HCT116 (cell line): ENCODE results near the gene TMEM175.

Experiments used
- CTCF ChIP-seq, 3 experiments: fragments of 200-600 bp in 1 of 3; sonication (generic) in 1 of 3; IDR thresholded peaks in 2 of 3; conservative IDR thresholded peaks in 1 of 3; 2 replicates each; pipeline ENCODE4 v1.5.1; 2012 to 2017; ENCODE audit warnings: low read depth in 2 of 3, low read length in 2 of 3, antibody characterized with exemption in 1 of 3, borderline replicate concordance in 1 of 3, control low read depth in 1 of 3, mild to moderate bottlenecking in 1 of 3, mixed read lengths in 1 of 3, mixed run types in 1 of 3, moderate library complexity in 1 of 3; ENCODE audit not compliant: insufficient read depth in 1 of 3
- FOSL1 ChIP-seq: IDR thresholded peaks from 2 replicates; pipeline ENCODE4 v1.6.1; 2012; ENCODE audit warnings: low read depth
- POLR2A ChIP-seq: IDR thresholded peaks from 2 replicates; pipeline ENCODE4 v1.7.0; 2011; ENCODE audit warnings: borderline replicate concordance; ENCODE audit not compliant: insufficient read depth, insufficient read length; ENCODE audit errors: extremely low read depth
- POLR2AphosphoS5 ChIP-seq: IDR thresholded peaks from 2 replicates; pipeline ENCODE4 v1.6.1; 2011; ENCODE audit warnings: mild to moderate bottlenecking, low read depth, low read length, moderate library complexity
- SP1 ChIP-seq: IDR thresholded peaks from 2 replicates; pipeline ENCODE4 v1.6.1; 2012; ENCODE audit warnings: low read depth
- TCF7L2 ChIP-seq: IDR thresholded peaks from 2 replicates; pipeline ENCODE4 v1.7.0; 2011; ENCODE audit warnings: borderline replicate concordance, inconsistent platforms; ENCODE audit not compliant: insufficient read depth, insufficient read length; ENCODE audit errors: extremely low read depth
- ZNF274 ChIP-seq: fragments of 200-500 bp; sonication (Bioruptor generic); IDR thresholded peaks from 2 replicates; pipeline ENCODE4 v1.6.1; 2014; ENCODE audit warnings: mild to moderate bottlenecking, low read depth, low read length, inconsistent platforms

DNA sequence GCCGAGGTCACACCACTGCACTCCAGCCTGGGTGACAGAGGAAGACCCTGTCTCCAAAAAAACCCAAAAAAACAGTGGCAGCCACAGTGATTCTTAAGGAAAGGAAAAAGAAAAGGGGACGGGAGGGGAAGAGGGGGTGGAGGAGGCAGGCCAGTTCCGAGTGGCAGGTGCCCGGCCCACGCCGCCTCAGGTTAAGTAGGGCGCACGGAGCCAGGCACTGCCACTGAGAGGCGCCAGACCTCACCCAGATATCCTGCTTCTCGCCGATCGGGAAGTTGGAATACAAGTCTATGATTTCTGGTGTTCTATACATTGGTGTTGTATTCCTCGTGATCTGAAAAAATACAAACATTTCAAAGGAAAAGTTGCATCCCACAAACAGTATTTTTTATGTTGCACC is 36.0 kb upstream of the TMEM175 start:
- no peak for TF ChIP-seq ZNF274
- TF ChIP-seq CTCF (IDR thresholded peaks at IDR 0.05 in 2 of 3, conservative IDR thresholded peaks at IDR 0.05 in 1 of 3; ENCODE audit: borderline replicate concordance in 1 of 3, insufficient read depth in 1 of 3, low read depth in 2 of 3, low read length in 2 of 3): peak in 2 of 3 experiments; percentile 20 to 32; a peak in 5 of 6 replicates
- no peak for TF ChIP-seq POLR2A
- no peak for TF ChIP-seq TCF7L2
- no peak for TF ChIP-seq SP1
- no peak for TF ChIP-seq FOSL1
- TF ChIP-seq POLR2AphosphoS5: no peak
